K562 (cell line): ENCODE data around the gene HLA-F. TPM values are rescaled to one million over a fixed set of nuclear protein-coding genes. Genes with fewer than 3 reads are reported as not detected.

Experiments
- ATAC-seq: fragments of 200-7000 bp; cut with Tn5 transposase; 3 replicates; pipeline ENCODE4 v1.9.1; 2020; ENCODE audit warnings: moderate library complexity
- BruUV-seq: library from RNA; stranded (reverse); fragments of 400-500 nt; replicated peaks from 2 replicates; lab custom pipeline; 2021; lab: Mats Ljungman, UMichigan
- CTCF ChIA-PET: fragments of 300-600 bp; formaldehyde crosslinking; extraction: SDS; loops from one replicate; lab custom pipeline; 2021; ENCODE audit warnings: low intra/inter-chr PET ratio; lab: Yijun Ruan, JAX
- POLR2A ChIA-PET: fragments of 300-600, 350-650 bp; sonication (Branson Sonifier 250); formaldehyde crosslinking; extraction: SDS; loops from one replicate; lab custom pipeline; 2021; ENCODE audit warnings: antibody characterized with exemption, inconsistent platforms; lab: Yijun Ruan, JAX
- DNase-seq, 4 experiments: peaks; one replicate each; pipeline versions ENCODE4 v3.0.0 to v3.0.0-alpha.2; 2011 to 2018; ENCODE audit warnings: low spot score in 3 of 4, mixed read lengths in 3 of 4; ENCODE audit errors: extremely low read depth in 1 of 4
- FAIRE-seq: peaks from 2 replicates; lab custom pipeline; 2011; peaks lifted over from hg19 to GRCh38; lab: Jason Lieb, UNC
- H2AFZ ChIP-seq: 2 replicates; pipeline ENCODE4 v1.6.0; 2011; ENCODE audit warnings: low read depth, low read length, control low read depth, inconsistent platforms
- H3K27ac ChIP-seq: fragments of 200-600 bp; 3 replicates; pipeline ENCODE4 v1.8.0; 2011; ENCODE audit warnings: low read depth, mild to moderate bottlenecking, control low read depth, inconsistent platforms, low read length, moderate library complexity, mixed read lengths; ENCODE audit errors: extremely low read depth
- H3K27me3 ChIP-seq, 2 experiments: fragments of 300-600 bp in 1 of 2; 2 replicates in 1 of 2; 3 replicates in 1 of 2; pipeline versions ENCODE4 v1.6.0 to v1.8.0; 2011; ENCODE audit warnings: inconsistent platforms in 2 of 2, low read length in 2 of 2, mild to moderate bottlenecking in 1 of 2, mixed read lengths in 1 of 2, moderate library complexity in 1 of 2; ENCODE audit not compliant: control insufficient read depth in 2 of 2, insufficient read depth in 2 of 2
- H3K36me3 ChIP-seq: fragments of 300-600 bp; 3 replicates; pipeline ENCODE4 v1.8.0; 2011; ENCODE audit warnings: mild to moderate bottlenecking, low read length, inconsistent platforms; ENCODE audit not compliant: control insufficient read depth, insufficient read depth
- H3K4me1 ChIP-seq, 2 experiments: fragments of 200-600 bp in 1 of 2; replicated peaks in 1 of 2; 2 replicates in 1 of 2; 3 replicates in 1 of 2; pipeline versions ENCODE4 v1.5.1 to v1.8.0; 2011; ENCODE audit warnings: inconsistent platforms in 2 of 2, low read length in 2 of 2, mild to moderate bottlenecking in 1 of 2, mixed read lengths in 1 of 2, moderate library complexity in 1 of 2; ENCODE audit not compliant: control insufficient read depth in 2 of 2, insufficient read depth in 2 of 2
- H3K4me2 ChIP-seq: 2 replicates; pipeline ENCODE4 v1.6.1; 2011; ENCODE audit warnings: low read length, control low read depth, inconsistent platforms, mixed read lengths; ENCODE audit not compliant: insufficient read depth
- H3K4me3 ChIP-seq: fragments of 200-600 bp; sonication (generic), shearing (Covaris generic); 2 replicates; pipeline ENCODE4 v1.5.1; 2016; ENCODE audit warnings: control low read depth, inconsistent platforms
- H3K79me2 ChIP-seq: fragments of 200-600 bp; 3 replicates; pipeline ENCODE4 v1.8.0; 2011; ENCODE audit warnings: low read length, inconsistent platforms; ENCODE audit not compliant: control insufficient read depth, insufficient read depth
- H3K9ac ChIP-seq, 2 experiments: 2 replicates each; pipeline versions ENCODE4 v1.6.0 to v1.6.1; 2011; ENCODE audit warnings: low read depth in 2 of 2, low read length in 2 of 2, control low read depth in 1 of 2, inconsistent platforms in 1 of 2, mild to moderate bottlenecking in 1 of 2, mixed read lengths in 1 of 2; ENCODE audit not compliant: insufficient read depth in 1 of 2
- H3K9me1 ChIP-seq: one replicate; pipeline ENCODE4 v1.6.0; 2011; ENCODE audit warnings: inconsistent platforms, mild to moderate bottlenecking, low read length, moderate library complexity; ENCODE audit not compliant: control insufficient read depth, insufficient read depth
- H3K9me3 ChIP-seq: replicated peaks from 2 replicates; pipeline ENCODE4 v1.5.1; 2011; ENCODE audit warnings: low read depth, low read length, inconsistent platforms; ENCODE audit not compliant: control insufficient read depth, insufficient read depth
- H4K20me1 ChIP-seq: replicated peaks from 2 replicates; pipeline ENCODE4 v1.6.1; 2011; ENCODE audit warnings: low read length, inconsistent platforms, mixed read lengths; ENCODE audit not compliant: control insufficient read depth, insufficient read depth
- BCL6 ChIP-seq: fragments of 250-450 bp; sonication (Bioruptor Pico); IDR thresholded peaks from 2 replicates; pipeline ENCODE4 v1.4.0; 2020
- EGR1 ChIP-seq: fragments of 450-650 bp; conservative IDR thresholded peaks from 2 replicates; pipeline ENCODE4 v1.6.1; 2017; ENCODE audit warnings: mild to moderate bottlenecking
- MAZ ChIP-seq, 2 experiments: fragments of 450-650 bp in 1 of 2; sonication (generic) in 1 of 2; formaldehyde crosslinking; IDR thresholded peaks in 1 of 2; conservative IDR thresholded peaks in 1 of 2; 2 replicates each; pipeline versions ENCODE4 v1.4.0 to v1.5.0; 2020; ENCODE audit warnings: mild to moderate bottlenecking in 1 of 2, missing genetic modification reagents in 1 of 2
- in situ Hi-C: fragments of 300-500 bp; cut with MboI; formaldehyde crosslinking; loops from 4 replicates; pipeline ENCODE4 v1.15.0; 2018; ENCODE audit warnings: inconsistent platforms, mixed read lengths
- intact Hi-C: fragments of 100-400 bp; cut with micrococcal nuclease; formaldehyde crosslinking; loops from 2 replicates; pipeline ENCODE4 v1.14.2; 2022
- polyA plus RNA-seq, 8 experiments: library from polyadenylated mRNA; depleted of rRNA in 4 of 8; stranded (reverse) in 5 of 8; unstranded in 3 of 8; fragments of >200 nt; fragmentation: Nextera tagmentation in 2 of 8; fragmentation: Illumina TruSeq in 1 of 8; extraction: Ambion mirVana in 2 of 8; extraction: Trizol in 1 of 8; gene quantifications; 2 replicates each; pipeline versions ENCODE4 v1.2.1 to v1.2.3, GENCODE V29; 2011 to 2014; ENCODE audit warnings: inconsistent platforms in 1 of 8, missing spikeins in 1 of 8
- total RNA-seq, 7 experiments: library from RNA; depleted of rRNA in 6 of 7; stranded (reverse); fragments of >200 nt in 6 of 7; fragmentation: Illumina TruSeq in 2 of 7; extraction: Trizol in 2 of 7; gene quantifications; 2 replicates each; pipeline versions ENCODE4 v1.2.1 to v1.2.3, GENCODE V29; 2011 to 2021; ENCODE audit warnings: low replicate concordance in 1 of 7

HLA-F gene
- total and polyA plus RNA-seq, 9 of the 15 experiments (the other 6 are each of a cell fraction or from before 2014, with no cell fraction given), result 0.40 to 0.76 (median 0.46) TPM; not detected in 6

DNA sequence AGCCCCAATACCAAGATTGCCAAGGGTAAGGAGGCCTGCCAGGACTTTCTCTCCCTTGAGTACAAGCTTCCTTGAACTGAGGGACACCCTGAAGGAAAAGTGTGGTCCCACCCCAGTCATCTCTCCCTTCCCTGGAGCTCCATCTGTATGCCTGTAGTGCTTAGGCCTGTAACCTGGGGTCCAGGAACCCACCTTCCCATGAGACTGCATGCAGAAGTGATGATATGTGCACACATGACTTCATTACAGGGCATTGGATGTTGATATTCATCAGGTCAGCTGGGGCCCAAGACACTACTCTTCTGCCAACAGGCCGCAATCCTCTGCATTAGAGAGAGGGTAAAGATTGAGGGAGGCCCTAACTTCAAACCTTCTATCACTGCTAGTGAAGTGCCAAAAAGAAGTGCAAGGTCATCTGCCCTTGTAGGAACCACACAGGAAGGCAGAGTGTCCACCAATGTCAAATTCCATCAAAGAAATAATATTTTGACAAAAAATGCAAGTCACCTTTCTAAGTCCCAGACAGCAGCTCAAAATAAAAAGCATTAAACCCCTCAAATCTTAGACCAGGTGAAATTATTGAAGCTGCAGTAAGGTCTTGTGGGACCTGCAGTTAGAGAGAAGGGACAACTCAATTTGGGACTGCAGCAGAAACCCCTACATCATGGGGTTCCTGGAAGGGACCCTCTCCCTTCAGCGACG is 5.1 kb downstream of the HLA-F start (continued):
- TF ChIP-seq MAZ (CRISPR knock-in tag; conservative IDR thresholded peaks at IDR 0.05 in 1 of 2, IDR thresholded peaks at IDR 0.05 in 1 of 2), result no peak

DNA sequence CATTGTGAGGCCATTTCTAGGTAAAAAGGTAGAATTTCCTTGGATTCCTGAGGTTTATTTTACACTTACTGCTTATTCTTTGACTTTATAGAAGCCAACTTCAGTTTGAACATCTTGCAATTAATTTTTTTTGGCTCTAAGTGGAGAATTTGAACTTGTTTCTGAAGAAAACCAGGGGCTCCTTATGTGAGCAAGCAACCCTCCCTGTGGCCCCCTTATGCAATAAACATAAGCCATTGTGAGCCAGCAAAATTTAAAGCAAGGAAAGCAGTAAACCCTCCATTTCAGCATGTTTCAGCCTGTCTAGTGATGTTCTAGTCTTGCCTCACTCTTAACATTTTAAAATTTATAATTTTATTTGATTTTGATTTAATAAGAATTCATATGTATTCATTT is 5.6 kb downstream of the HLA-F start:
- H3K36me3 ChIP-seq, result no peaks in the 10 kb centered on the region
- H3K4me3 ChIP-seq, result no peak overlapping the region
- ChIA-PET CTCF (no interaction called here), POLR2A (no interaction called here)
- intact Hi-C loops (no loop called here), in situ Hi-C loops (loop anchor here (25.0 kb wide), 1 partner anchor 108 kb away; the partner anchor contains the start of gene HLA-G)
- no peak overlapping the region for H3K9ac ChIP-seq
- TF ChIP-seq BCL6 (CRISPR knock-in tag) (no peak), EGR1 (no peak)
- H3K79me2 ChIP-seq, result no peaks in the 10 kb centered on the region
- H3K27me3 ChIP-seq, result peaks cover 2 to 29% of the 10 kb centered on the region in 2 experiments; a peak in 2 of 5 replicates
- no peaks in the 10 kb centered on the region for H4K20me1 ChIP-seq
- H3K9me1 ChIP-seq, result no peaks in the 10 kb centered on the region
- no peak overlapping the region for H3K27ac ChIP-seq
- H3K4me2 ChIP-seq, result no peak overlapping the region
- DNase-seq, result no peak
- H2AFZ ChIP-seq, result no peak overlapping the region
- H3K9me3 ChIP-seq, result no peaks in the 10 kb centered on the region
- no peak for FAIRE-seq
- no TSS peak for BruUV-seq
- peaks cover 0 to 4% of the 10 kb centered on the region in 2 experiments; a peak in 2 of 5 replicates for H3K4me1 ChIP-seq
- no peak for ATAC-seq
